Measurements from ENCODE around the gene MEIS2.

MEIS2 gene

DNA sequence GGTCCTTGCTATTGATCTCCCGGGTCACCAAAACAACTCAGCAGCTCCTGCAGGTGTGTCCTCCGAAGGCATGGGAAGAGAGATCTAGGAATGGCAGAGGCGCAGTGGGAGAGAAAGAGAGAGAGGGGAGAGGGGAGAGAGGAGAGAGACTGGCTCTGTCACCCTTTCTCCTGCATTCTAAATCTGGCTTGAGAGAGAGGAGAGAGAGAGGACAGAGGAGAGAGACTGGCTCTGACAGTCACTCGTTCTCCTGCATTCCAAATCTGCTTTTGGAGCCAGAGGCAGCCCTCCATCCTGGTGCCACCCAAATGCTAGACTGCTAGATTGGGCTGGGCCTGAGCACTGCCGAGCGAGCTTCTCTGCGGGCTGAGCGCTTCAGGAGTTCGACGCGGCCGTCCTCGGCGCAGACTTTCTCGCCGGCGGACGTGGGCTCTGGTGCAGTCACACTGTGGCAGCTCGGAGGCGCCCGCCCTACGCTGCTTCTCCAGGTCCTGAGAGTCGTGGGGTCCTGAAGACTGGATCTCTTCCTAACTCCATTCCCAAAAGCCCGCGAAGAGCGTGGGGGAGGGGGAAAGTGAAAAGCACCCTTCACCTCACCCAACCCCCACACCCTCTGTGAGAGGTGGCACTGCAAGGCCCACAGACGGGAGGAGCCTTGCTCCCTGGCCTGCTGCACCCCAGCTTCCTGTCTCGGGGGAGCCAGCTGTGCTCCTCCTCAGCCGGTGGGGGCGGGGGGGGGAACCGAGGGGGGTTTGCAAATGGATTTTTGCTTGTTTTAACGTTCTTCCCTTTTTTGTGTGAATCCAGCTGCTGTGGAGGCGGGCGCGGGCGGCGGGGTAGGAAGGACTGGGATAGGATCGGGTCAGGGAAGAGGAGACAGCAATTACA lies 222.3 kb downstream of the MEIS2 start:
- H3K4me1 ChIP-seq (ENCODE audit: insufficient read depth, low read length, poor library complexity, severe bottlenecking) = no peaks in the 10 kb centered on the region
- H2AFZ ChIP-seq (ENCODE audit: low read length) = no peak overlapping the region
- no peaks in the 10 kb centered on the region for H3K9me3 ChIP-seq (ENCODE audit: insufficient read depth, low read depth, low read length)
- H3K79me2 ChIP-seq (ENCODE audit: insufficient read depth, low read length) = no peaks in the 10 kb centered on the region
- peaks cover 3% of the 10 kb centered on the region for H3K27me3 ChIP-seq (ENCODE audit: insufficient read depth, low read length, poor library complexity, severe bottlenecking)
- no peaks in the 10 kb centered on the region for H3F3A ChIP-seq (ENCODE audit: low read depth)
- H3K9ac ChIP-seq (ENCODE audit: low read depth, low read length, poor library complexity, severe bottlenecking) = no peak overlapping the region
- TF ChIP-seq EZH2phosphoT487 (IDR thresholded peaks at IDR 0.05; ENCODE audit: borderline replicate concordance) = no peak
- TF ChIP-seq, protein P1, sequence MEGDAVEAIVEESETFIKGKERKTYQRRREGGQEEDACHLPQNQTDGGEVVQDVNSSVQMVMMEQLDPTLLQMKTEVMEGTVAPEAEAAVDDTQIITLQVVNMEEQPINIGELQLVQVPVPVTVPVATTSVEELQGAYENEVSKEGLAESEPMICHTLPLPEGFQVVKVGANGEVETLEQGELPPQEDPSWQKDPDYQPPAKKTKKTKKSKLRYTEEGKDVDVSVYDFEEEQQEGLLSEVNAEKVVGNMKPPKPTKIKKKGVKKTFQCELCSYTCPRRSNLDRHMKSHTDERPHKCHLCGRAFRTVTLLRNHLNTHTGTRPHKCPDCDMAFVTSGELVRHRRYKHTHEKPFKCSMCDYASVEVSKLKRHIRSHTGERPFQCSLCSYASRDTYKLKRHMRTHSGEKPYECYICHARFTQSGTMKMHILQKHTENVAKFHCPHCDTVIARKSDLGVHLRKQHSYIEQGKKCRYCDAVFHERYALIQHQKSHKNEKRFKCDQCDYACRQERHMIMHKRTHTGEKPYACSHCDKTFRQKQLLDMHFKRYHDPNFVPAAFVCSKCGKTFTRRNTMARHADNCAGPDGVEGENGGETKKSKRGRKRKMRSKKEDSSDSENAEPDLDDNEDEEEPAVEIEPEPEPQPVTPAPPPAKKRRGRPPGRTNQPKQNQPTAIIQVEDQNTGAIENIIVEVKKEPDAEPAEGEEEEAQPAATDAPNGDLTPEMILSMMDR (conservative IDR thresholded peaks at IDR 0.05; ENCODE audit: low read length) = no peak
- no peak overlapping the region for H3K4me2 ChIP-seq (ENCODE audit: low read depth, low read length, poor library complexity, severe bottlenecking)
- no peaks in the 10 kb centered on the region for H3K9me2 ChIP-seq (replicated peaks; ENCODE audit: low read depth, low read length)
- no peak overlapping the region for H3K4me3 ChIP-seq (ENCODE audit: low read length, poor library complexity, severe bottlenecking)
- no peaks in the 10 kb centered on the region for H4K20me1 ChIP-seq (ENCODE audit: insufficient read depth, low read length, poor library complexity, severe bottlenecking)
- no peaks in the 10 kb centered on the region for H3K36me3 ChIP-seq (ENCODE audit: insufficient read depth, low read length)

DNA sequence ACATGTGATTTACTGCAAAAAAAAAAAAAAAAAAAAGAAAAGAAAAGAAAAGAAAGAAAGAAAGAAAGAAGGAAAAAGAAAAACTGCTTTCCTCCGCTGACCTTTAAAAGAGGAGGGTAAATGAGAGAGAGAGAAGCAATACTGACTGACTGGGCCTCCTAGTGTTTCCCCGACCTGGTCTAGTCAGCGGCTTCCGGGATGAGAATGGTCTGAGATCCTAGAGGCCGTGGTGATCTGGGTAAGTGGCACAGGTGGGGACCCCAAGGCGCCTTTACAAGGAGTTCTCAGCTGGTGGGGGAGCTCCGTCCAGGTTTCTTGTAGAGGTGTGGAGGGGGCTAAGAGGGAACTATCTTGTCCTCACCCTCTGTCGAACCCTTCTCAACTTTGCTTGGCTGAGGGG lies 223.1 kb downstream of the MEIS2 start:
- TF ChIP-seq, protein P1 (conservative IDR thresholded peaks at IDR 0.05; ENCODE audit: low read length) = no peak
- TF ChIP-seq EZH2phosphoT487 (IDR thresholded peaks at IDR 0.05; ENCODE audit: borderline replicate concordance) = no peak
- no peaks in the 10 kb centered on the region for H3K36me3 ChIP-seq (ENCODE audit: insufficient read depth, low read length)
- no peaks in the 10 kb centered on the region for H3K4me1 ChIP-seq (ENCODE audit: insufficient read depth, low read length, poor library complexity, severe bottlenecking)
- no peak overlapping the region for H3K4me2 ChIP-seq (ENCODE audit: low read depth, low read length, poor library complexity, severe bottlenecking)
- H3K4me3 ChIP-seq (ENCODE audit: low read length, poor library complexity, severe bottlenecking) = no peak overlapping the region
- no peaks in the 10 kb centered on the region for H4K20me1 ChIP-seq (ENCODE audit: insufficient read depth, low read length, poor library complexity, severe bottlenecking)
- no peaks in the 10 kb centered on the region for H3F3A ChIP-seq (ENCODE audit: low read depth)
- peaks cover 3% of the 10 kb centered on the region for H3K27me3 ChIP-seq (ENCODE audit: insufficient read depth, low read length, poor library complexity, severe bottlenecking)
- H3K9me3 ChIP-seq (ENCODE audit: insufficient read depth, low read depth, low read length) = no peaks in the 10 kb centered on the region
- no peaks in the 10 kb centered on the region for H3K9me2 ChIP-seq (replicated peaks; ENCODE audit: low read depth, low read length)
- no peak overlapping the region for H3K9ac ChIP-seq (ENCODE audit: low read depth, low read length, poor library complexity, severe bottlenecking)
- no peak overlapping the region for H2AFZ ChIP-seq (ENCODE audit: low read length)
- H3K79me2 ChIP-seq (ENCODE audit: insufficient read depth, low read length) = no peaks in the 10 kb centered on the region

DNA sequence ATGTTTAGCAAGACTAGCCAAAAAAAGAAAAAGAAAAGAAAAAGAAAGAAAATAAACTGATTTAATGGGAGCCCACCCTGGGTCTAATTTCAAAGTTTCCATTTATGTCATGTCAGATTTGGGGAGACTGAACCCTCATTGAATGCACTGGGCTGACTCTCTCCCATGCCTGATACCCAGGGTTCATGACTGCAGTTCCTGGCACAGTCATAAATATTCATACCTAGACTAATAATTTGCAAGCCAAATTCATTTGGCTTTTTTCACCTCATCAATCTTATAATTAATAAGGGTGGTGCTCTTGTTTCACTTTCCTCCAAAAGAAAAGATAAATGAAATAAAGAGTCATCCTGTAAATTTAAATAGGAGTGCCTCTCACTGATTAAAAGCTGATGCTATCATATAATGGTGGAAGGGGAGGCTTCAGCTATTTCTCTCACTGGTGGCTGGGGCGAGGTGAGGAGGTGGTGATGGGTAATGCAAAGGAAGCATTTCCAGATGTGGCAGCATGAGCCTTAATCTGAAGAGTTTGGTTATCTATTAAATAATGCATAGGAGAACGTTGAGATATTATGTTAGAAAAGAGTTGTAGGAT lies 224.5 kb downstream of the MEIS2 start:
- Histone ChIP-seq H3F3A (ENCODE audit: low read depth) (no peaks in the 10 kb centered on the region), H4K20me1 (ENCODE audit: insufficient read depth, low read length, poor library complexity, severe bottlenecking) (no peaks in the 10 kb centered on the region), H3K9ac (ENCODE audit: low read depth, low read length, poor library complexity, severe bottlenecking) (no peak overlapping the region), H3K4me2 (ENCODE audit: low read depth, low read length, poor library complexity, severe bottlenecking) (no peak overlapping the region), H3K27me3 (ENCODE audit: insufficient read depth, low read length, poor library complexity, severe bottlenecking) (no peaks in the 10 kb centered on the region), H3K9me3 (ENCODE audit: insufficient read depth, low read depth, low read length) (no peaks in the 10 kb centered on the region), H2AFZ (ENCODE audit: low read length) (no peak overlapping the region), H3K4me1 (ENCODE audit: insufficient read depth, low read length, poor library complexity, severe bottlenecking) (no peaks in the 10 kb centered on the region), H3K9me2 (replicated peaks; ENCODE audit: low read depth, low read length) (no peaks in the 10 kb centered on the region), H3K4me3 (ENCODE audit: low read length, poor library complexity, severe bottlenecking) (no peak overlapping the region), H3K36me3 (ENCODE audit: insufficient read depth, low read length) (no peaks in the 10 kb centered on the region), H3K79me2 (ENCODE audit: insufficient read depth, low read length) (no peaks in the 10 kb centered on the region)
- no peak for TF ChIP-seq EZH2phosphoT487 (IDR thresholded peaks at IDR 0.05; ENCODE audit: borderline replicate concordance)
- TF ChIP-seq, protein P1 (conservative IDR thresholded peaks at IDR 0.05; ENCODE audit: low read length) = no peak
